Breast epithelium (tissue), 4 donors: Measurements from ENCODE around the gene GALNT9. TPM values are rescaled to one million over a fixed set of nuclear protein-coding genes. Genes with fewer than 3 reads are reported as not detected.

Experiments used
- DNase-seq, 2 donors: peaks; one replicate each; pipeline ENCODE4 v3.0.0-alpha.2; 2019; ENCODE audit warnings: low spot score in 2 of 2
- H3K27ac ChIP-seq, 2 donors: fragments of 200-600 bp; sonication (generic) in 1 of 2; one replicate each; pipeline ENCODE4 v1.5.1; 2016 to 2019; ENCODE audit warnings: mild to moderate bottlenecking in 1 of 2
- H3K27me3 ChIP-seq, 2 donors: fragments of 200-600 bp; sonication (generic) in 1 of 2; one replicate each; pipeline versions ENCODE4 v1.5.1 to v1.6.0; 2017 to 2019; ENCODE audit warnings: control low read depth in 1 of 2, mild to moderate bottlenecking in 1 of 2
- H3K36me3 ChIP-seq: fragments of 200-600 bp; one replicate; pipeline ENCODE4 v1.5.1; 2019
- H3K4me1 ChIP-seq, 2 donors: fragments of 200-600 bp; sonication (generic); one replicate each; pipeline ENCODE4 v1.5.1; 2016 to 2019; ENCODE audit warnings: control low read depth in 1 of 2
- H3K4me3 ChIP-seq, 3 donors: fragments of 200-600 bp; sonication (generic); 1 replicate in 2 of 3; 2 replicates in 1 of 3; pipeline ENCODE4 v1.5.1; 2016 to 2019; ENCODE audit warnings: mild to moderate bottlenecking in 3 of 3, moderate library complexity in 2 of 3
- H3K9me3 ChIP-seq, 2 donors: fragments of 200-600 bp; sonication (generic) in 1 of 2; one replicate each; pipeline ENCODE4 v1.5.1; 2016 to 2019; ENCODE audit warnings: control low read depth in 1 of 2
- CTCF ChIP-seq, 3 donors: fragments of 450-650 bp; IDR thresholded peaks; one replicate each; pipeline ENCODE4 v1.5.1; 2016 to 2017; ENCODE audit warnings: antibody characterized with exemption in 3 of 3, mild to moderate bottlenecking in 3 of 3, moderate library complexity in 3 of 3
- POLR2A ChIP-seq: fragments of 450-650 bp; IDR thresholded peaks from one replicate; pipeline ENCODE4 v1.6.1; 2016; ENCODE audit warnings: antibody characterized with exemption, mild to moderate bottlenecking, moderate library complexity
- POLR2AphosphoS5 ChIP-seq, 3 donors: sonication (generic); formaldehyde crosslinking; IDR thresholded peaks; one replicate each; pipeline ENCODE4 v1.6.1; 2017; ENCODE audit warnings: antibody characterized with exemption in 3 of 3
- intact Hi-C: fragments of 100-400 bp; cut with DNase I; formaldehyde crosslinking; loops from one replicate; pipeline ENCODE4 v1.15.1; 2023; ENCODE audit warnings: low total_unique reads
- total RNA-seq, 3 donors: library from RNA; depleted of rRNA; stranded (reverse); fragments of >200 nt; gene quantifications; one replicate each; pipeline ENCODE4 v1.1.0, GENCODE V29; 2016

Gene GALNT9
- total RNA-seq, 3 donors from 2014 or later = 2.9 TPM; not detected in 2

- no peak for TF ChIP-seq CTCF (IDR thresholded peaks at IDR 0.05)
- TF ChIP-seq POLR2A = no peak
- TF ChIP-seq POLR2AphosphoS5 (IDR thresholded peaks at IDR 0.05) = no peak
- H3K4me3 ChIP-seq = no peak overlapping the region
- peaks cover 0 to 50% of the 10 kb centered on the region in 2 donors for H3K27me3 ChIP-seq
- H3K4me1 ChIP-seq = peaks cover 0 to 8% of the 10 kb centered on the region in 2 donors
- no peaks in the 10 kb centered on the region for H3K9me3 ChIP-seq
- intact Hi-C loops = no loop called here
- no peak overlapping the region for H3K27ac ChIP-seq
- H3K36me3 ChIP-seq = no peaks in the 10 kb centered on the region
- DNase-seq = no peak
These were observed 161.6 kb downstream of the GALNT9 start for GRCh38 chr12:132167611-132168310.

DNA sequence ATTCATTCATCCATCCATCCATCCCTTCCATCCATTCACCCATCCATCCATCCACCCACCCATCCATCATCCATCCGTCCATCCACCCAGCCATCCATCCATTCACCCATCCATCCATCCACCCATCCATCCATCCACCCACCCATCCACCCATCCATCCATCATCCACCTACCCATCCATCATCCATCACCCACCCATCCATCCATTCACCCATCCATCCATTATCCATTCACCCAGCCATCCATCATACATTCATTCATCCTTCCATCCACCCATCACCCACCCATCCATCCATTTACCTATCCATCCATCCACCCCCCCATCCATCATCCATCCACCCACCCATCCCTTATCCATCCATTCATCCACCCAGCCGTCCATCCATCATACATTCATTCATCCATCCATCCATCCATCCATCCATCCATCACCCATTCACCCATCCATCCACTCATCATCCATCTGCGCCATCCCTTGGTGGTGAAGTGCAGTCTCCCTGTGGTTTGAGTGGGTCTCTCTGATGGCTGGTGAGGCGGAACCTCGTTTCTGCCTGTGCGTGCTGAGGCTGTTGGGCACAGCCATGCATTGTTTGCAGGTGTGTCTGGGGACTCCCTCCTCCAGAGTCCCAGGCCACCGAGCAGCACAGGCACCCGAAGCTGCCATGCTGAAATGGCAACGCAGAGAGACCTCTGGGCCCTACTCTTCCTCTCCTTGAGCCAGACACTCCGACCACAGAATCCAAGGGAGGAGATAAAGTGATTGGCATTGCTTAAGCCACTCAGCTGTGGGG lies 162.4 kb downstream of the GALNT9 start:
- TF ChIP-seq POLR2AphosphoS5 (IDR thresholded peaks at IDR 0.05) (no peak), POLR2A (no peak), CTCF (IDR thresholded peaks at IDR 0.05) (no peak)
- DNase-seq = no peak

GRCh38 chr12:132166093-132166492 lies 163.3 kb downstream of the GALNT9 start:
- TF ChIP-seq POLR2A (no peak), POLR2AphosphoS5 (IDR thresholded peaks at IDR 0.05) (no peak), CTCF (IDR thresholded peaks at IDR 0.05) (no peak)

More for the DNA sequence above, 162.4 kb downstream of the GALNT9 start:
- Histone ChIP-seq H3K36me3 (no peaks in the 10 kb centered on the region), H3K4me1 (peaks cover 3 to 12% of the 10 kb centered on the region in 2 donors), H3K27ac (no peak overlapping the region), H3K4me3 (no peak overlapping the region), H3K9me3 (no peaks in the 10 kb centered on the region), H3K27me3 (peaks cover 0 to 42% of the 10 kb centered on the region in 2 donors)
- intact Hi-C loops = no loop called here

DNA sequence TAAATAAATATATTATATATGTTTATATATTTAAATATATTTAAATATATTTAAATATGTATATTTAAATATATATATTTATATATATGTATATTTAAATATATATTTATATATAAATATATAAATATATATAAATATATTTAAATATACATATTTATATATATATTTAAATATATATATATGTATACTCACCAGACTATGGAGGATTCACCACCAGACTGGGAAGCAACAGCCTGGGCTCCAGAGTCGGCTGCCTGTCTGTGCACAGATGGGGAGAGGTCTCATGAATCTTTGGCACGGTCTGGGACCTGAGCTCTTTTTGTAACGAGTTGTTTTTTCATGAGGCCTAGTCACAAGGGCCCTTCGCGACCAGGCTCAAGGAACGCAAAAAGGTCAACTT lies 163.8 kb downstream of the GALNT9 start:
- Histone ChIP-seq H3K27ac (no peak overlapping the region), H3K9me3 (no peaks in the 10 kb centered on the region), H3K4me3 (no peak overlapping the region), H3K27me3 (peaks cover 0 to 28% of the 10 kb centered on the region in 2 donors), H3K4me1 (peaks cover 3 to 13% of the 10 kb centered on the region in 2 donors), H3K36me3 (no peaks in the 10 kb centered on the region)
- intact Hi-C loops = no loop called here
- TF ChIP-seq POLR2AphosphoS5 (IDR thresholded peaks at IDR 0.05) (no peak), POLR2A (no peak), CTCF (IDR thresholded peaks at IDR 0.05) (no peak)
- DNase-seq = no peak

More at GRCh38 chr12:132166093-132166492, 163.3 kb downstream of the GALNT9 start:
- H3K27me3 ChIP-seq = peaks cover 0 to 33% of the 10 kb centered on the region in 2 donors
- H3K9me3 ChIP-seq = no peaks in the 10 kb centered on the region
- no peak for DNase-seq
- peaks cover 3 to 13% of the 10 kb centered on the region in 2 donors for H3K4me1 ChIP-seq
- intact Hi-C loops = no loop called here
- H3K36me3 ChIP-seq = no peaks in the 10 kb centered on the region
- no peak overlapping the region for H3K4me3 ChIP-seq
- H3K27ac ChIP-seq = no peak overlapping the region

DNA sequence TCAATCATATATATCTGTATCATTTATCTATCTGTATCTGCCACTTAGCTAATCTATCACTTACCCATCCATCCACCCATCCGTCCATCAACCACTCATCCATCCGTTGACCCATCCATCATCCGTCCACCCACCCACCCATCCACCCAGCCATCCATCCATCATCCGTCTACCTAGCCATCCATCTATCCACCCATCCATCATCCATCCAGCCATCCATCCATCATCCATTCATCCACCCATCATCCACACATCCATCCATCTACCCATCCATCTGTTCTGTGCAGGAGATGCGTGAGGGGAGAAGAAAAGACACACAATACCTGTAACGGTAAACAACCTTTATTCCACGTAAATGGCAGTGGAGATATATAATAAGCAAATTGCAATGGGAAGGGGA lies 165.0 kb downstream of the GALNT9 start:
- H3K9me3 ChIP-seq = no peaks in the 10 kb centered on the region
- peaks cover 0 to 24% of the 10 kb centered on the region in 2 donors for H3K27me3 ChIP-seq
- H3K36me3 ChIP-seq = no peaks in the 10 kb centered on the region
- peaks cover 3 to 13% of the 10 kb centered on the region in 2 donors for H3K4me1 ChIP-seq
- TF ChIP-seq POLR2AphosphoS5 (IDR thresholded peaks at IDR 0.05) = no peak
- TF ChIP-seq POLR2A = no peak
- no peak for TF ChIP-seq CTCF (IDR thresholded peaks at IDR 0.05)
- DNase-seq = no peak
- no peak overlapping the region for H3K4me3 ChIP-seq
- intact Hi-C loops = no loop called here
- no peak overlapping the region for H3K27ac ChIP-seq
